HG02870 (cell line): ENCODE results near the gene NME8.

Source experiments
- ATAC-seq: cut with Tn5 transposase; IDR thresholded peaks from one replicate; pipeline ENCODE4 v1.9.1; 2021; ENCODE audit warnings: mild to moderate bottlenecking, moderate library complexity; ENCODE audit not compliant: unreplicated experiment

NME8 gene

DNA sequence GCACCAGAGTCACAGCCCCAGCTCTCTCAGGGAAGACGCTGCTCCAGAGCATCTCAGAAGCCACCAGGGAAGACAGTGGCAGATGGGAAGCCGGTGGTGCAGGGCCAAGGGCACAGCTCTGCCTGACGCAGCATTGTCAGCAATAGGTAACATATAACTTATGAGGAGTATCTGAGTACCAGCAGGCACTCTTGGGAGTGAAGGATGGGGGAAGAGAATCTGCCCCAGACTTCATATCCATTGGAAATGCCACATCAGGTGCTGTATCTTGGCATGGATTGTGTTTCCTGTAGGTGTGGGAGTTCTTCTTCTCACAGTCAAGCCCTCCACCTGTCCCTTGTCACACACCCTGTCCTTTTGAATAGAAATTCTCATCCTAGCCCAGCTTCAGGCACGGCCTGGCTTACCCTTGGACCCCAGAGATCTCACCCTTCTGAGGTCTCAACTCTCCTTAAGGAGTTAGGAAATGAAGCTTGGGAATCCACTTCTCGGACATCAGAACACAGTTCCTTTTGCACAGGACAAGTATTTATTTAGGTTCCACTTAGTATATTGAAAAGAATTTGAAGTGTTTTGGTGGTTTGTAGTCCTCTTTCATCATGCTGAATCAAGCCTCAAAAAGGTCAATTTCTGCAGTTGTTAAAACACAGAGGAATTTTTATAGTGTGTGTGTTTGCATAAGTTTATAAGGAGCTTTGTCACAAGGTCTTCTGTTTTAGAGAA lies 82.0 kb downstream of the NME8 start:
- no peak for ATAC-seq

DNA sequence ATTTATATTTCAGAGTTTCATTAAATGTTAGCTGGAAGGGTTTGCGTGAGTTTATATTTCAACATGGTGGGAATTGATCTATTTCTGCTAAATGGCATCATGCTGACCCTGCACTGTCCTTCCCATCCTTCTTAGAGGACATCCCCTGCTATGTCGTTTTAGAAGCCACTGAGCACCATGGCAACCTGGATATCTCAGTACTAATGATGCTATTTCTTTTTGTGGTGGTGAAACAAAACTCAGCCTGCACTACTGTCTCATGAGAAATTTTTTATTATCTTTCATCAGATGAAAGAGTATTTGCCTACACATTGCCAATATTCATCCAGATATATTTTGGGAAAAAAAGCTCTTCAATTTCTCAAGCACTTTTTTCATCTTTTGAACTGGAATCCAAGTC lies 84.1 kb downstream of the NME8 start:
- no peak for ATAC-seq

DNA sequence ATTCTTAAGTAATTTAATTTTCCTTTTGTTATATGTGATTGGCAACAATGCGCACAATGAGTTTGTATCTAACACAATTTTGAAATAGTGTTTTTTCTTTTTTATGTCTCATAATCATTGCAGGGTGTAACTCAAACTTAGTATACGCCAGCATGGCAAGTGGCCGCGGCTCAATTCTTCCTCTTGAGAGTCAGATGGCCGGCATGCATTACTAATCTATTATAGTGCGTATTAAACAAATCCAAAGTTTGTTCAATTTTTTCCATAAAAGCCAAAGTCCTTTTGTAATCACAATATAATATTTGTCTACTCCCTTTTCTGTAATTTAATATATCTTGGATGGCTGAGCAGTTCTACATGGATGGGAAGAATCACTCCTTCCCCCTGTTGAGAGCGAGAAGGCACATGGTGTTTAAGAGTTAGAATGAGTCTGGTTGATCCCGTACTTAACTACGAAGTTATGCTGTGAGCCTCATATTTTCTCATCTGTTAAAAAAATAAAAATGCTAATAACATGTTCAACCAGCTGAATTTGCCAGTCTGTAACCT lies 84.7 kb downstream of the NME8 start:
- no peak for ATAC-seq

DNA sequence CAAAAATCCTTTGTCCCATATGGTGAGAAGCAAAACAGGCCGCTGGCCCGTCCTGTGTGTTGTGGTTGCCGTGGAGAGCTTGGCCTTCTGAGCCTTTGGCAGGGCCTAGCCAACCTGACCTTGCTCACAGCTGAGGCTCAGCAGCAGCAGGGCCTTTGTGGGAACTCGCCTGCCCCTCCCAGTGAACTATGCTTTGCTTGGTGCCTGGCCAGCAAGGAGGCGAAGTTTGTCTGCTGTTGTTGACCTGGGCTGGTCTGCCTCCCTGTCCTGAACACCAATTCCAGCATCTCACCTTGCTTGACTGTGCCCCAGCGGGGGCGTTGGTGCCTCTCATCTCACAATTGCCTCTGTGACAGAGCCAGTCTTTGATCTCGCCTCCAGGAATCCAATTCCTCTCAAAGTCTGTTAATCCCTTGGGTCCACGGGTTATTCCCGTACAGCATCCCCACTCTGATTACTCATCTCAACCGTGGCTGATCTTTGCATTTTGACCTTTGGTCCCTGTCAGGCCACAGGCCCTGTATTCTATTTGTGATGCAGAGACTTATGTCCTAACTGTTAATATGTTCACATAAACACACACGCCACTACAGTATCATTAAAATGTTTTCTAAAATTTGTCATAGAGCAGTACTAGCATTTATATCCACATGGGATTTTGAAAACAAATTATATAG lies 94.7 kb downstream of the NME8 start:
- ATAC-seq, result no peak

DNA sequence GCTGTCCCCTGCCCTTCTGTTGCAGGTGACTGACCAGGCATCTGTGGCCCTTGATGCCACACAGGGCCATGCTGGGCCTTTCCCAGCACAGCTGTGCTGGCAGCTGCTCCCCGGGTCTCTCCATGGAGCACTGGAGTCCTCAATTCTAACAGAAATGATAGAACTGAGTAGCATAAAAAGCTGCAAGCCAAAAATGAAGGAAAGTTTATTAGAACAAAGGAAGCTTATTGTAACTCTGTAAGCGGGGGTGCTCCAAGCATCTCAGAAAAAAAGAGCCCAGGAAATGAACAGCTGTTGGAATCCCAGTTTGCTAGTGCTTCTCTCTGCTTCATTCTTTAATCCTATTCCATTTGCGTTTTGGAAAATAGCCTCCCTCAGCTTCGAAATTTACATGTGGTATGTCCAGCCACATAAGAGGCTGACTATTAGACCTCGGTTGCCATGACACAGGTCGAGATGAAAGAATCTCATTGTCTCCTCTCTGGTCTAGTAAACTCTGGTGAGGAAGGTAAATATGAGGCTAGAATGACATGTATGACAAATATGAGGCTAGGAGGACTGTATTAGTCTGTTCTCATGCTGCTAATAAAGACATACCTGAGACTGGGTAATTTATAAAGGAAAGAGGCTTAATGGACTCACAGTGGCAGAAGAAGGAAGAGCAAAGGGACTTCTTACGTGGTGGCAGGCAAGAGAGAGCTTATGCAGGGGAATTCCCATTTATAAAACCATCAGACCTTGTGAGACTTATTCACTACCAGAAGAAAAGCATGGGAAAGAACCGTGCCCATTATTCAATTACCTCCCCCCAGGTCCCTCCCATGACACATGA lies 95.7 kb downstream of the NME8 start:
- ATAC-seq, result no peak

DNA sequence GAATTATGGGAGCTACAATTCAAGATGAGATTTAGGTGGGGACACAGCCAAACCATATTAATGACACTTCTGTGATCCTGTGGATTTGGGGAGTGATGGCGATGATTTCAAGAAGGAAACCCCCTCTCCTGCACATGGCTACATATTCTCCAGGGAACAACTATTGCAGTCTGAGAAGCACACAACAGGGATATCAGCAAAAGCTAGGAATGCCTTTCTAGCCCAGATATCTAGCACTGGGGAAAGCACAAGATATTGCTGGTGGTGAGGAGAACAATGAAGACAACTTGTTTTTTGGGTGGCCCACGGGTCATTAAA lies 96.3 kb downstream of the NME8 start:
- no peak for ATAC-seq

DNA sequence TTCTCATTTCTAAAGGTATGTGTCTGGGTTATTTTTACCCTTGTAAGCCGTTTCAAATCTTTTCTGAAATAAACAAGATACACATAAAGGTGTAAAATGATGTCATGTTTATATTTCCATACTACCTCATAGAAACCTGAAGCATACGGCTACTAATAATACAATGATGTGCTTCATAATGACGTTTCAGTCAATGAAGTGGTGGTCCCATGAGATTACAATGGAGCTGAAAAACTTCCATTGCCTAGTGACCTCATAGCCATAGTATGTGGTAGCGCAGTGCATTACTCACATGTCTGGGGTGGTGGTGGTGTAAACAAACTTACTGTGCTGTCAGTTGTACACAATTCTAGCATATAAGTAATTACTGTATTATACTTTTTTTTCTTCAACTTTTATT lies 96.9 kb downstream of the NME8 start:
- no peak for ATAC-seq

DNA sequence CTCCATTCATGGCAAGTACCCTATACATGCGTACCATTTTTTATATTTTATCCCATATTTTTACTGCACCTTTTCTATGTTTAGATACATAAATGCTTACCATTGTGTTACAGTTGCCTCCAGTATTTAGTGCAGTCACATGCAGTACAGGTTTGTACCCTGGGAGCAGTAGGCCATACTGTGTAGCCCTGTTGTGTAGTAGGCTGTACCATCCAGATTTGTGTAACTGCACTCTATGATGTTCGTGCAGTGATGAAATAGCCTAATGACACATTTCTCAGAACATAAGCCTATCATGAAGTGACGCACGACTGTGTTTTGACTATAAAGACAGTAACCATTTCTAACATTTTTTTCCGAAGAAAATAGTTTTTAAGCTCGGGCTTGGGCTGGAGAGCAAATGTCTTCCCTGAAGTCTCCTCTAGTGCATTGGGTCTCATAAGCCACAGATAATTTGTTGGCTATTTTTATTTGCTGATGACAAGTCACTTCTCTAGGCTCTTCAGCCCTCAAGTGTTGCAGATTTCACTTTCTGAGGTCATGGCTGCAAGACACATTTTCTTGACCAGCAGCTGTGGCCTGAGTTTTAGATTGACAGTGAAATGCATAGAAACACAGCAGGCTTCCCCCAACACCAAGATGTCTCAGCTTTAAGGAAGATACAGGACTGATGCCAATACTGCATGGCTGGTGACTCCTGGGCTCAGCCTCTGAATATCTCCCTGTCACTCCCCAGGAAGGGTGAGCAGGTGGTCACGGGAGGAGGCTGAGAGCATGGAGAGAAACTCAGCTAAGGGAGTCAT lies 98.9 kb downstream of the NME8 start:
- ATAC-seq, result no peak

DNA sequence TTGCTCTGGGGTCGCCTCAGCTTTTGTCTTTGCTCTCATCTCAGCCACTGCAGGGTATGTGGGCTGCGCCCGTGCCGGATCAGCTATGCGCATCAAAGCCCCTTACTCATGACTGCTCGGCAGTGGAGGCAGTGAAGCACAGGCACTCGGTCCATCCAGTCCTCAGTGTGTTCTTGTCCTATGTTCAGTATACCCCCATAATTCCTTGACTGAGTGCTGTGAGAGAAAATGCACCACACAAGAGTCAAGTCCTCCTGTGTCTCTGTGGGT lies 99.5 kb downstream of the NME8 start:
- ATAC-seq, result no peak
